ENCODE results near the gene MYO5B. TPM values are rescaled to one million over a fixed set of nuclear protein-coding genes. Genes with fewer than 3 reads are reported as not detected.

MYO5B gene
- total RNA-seq, 1 experiment from 2014 or later = 0.66 TPM

GRCh38 chr18:49976001-49976400 lies 218.9 kb downstream of the MYO5B start:
- DNase-seq (ENCODE audit: low read depth, low spot score) = no peak
- in situ Hi-C loops (cut with HindIII; ENCODE audit: low pct_unique_long_range_greater_than_20kb, low sequenced_read_pairs) = no loop called here

GRCh38 chr18:49974079-49974478 lies 220.9 kb downstream of the MYO5B start:
- in situ Hi-C loops (cut with HindIII; ENCODE audit: low pct_unique_long_range_greater_than_20kb, low sequenced_read_pairs) = no loop called here
- DNase-seq (ENCODE audit: low read depth, low spot score) = no peak

- no peak for DNase-seq (ENCODE audit: low read depth, low spot score)
- in situ Hi-C loops (cut with HindIII; ENCODE audit: low pct_unique_long_range_greater_than_20kb, low sequenced_read_pairs) = no loop called here
Observed at GRCh38 chr18:49973592-49973991, 221.4 kb downstream of the MYO5B start.

GRCh38 chr18:49972535-49972934 lies 222.4 kb downstream of the MYO5B start:
- no peak for DNase-seq (ENCODE audit: low read depth, low spot score)
- in situ Hi-C loops (cut with HindIII; ENCODE audit: low pct_unique_long_range_greater_than_20kb, low sequenced_read_pairs) = no loop called here

- in situ Hi-C loops (cut with HindIII; ENCODE audit: low pct_unique_long_range_greater_than_20kb, low sequenced_read_pairs) = no loop called here
- DNase-seq (ENCODE audit: low read depth, low spot score) = no peak
Observed at GRCh38 chr18:49971462-49971861, 223.5 kb downstream of the MYO5B start.

- DNase-seq (ENCODE audit: low read depth, low spot score) = no peak
- in situ Hi-C loops (cut with HindIII; ENCODE audit: low pct_unique_long_range_greater_than_20kb, low sequenced_read_pairs) = no loop called here
Observed at GRCh38 chr18:49970319-49970718, 224.6 kb downstream of the MYO5B start.

GRCh38 chr18:49968644-49969309 lies 226.2 kb downstream of the MYO5B start:
- DNase-seq (ENCODE audit: low read depth, low spot score) = no peak
- in situ Hi-C loops (cut with HindIII; ENCODE audit: low pct_unique_long_range_greater_than_20kb, low sequenced_read_pairs) = no loop called here

GRCh38 chr18:49967636-49968313 lies 227.2 kb downstream of the MYO5B start:
- in situ Hi-C loops (cut with HindIII; ENCODE audit: low pct_unique_long_range_greater_than_20kb, low sequenced_read_pairs) = no loop called here
- DNase-seq (ENCODE audit: low read depth, low spot score) = peak; percentile 16

GRCh38 chr18:49967171-49967570 lies 227.8 kb downstream of the MYO5B start:
- DNase-seq (ENCODE audit: low read depth, low spot score) = no peak
- in situ Hi-C loops (cut with HindIII; ENCODE audit: low pct_unique_long_range_greater_than_20kb, low sequenced_read_pairs) = no loop called here

- no peak for DNase-seq (ENCODE audit: low read depth, low spot score)
- in situ Hi-C loops (cut with HindIII; ENCODE audit: low pct_unique_long_range_greater_than_20kb, low sequenced_read_pairs) = no loop called here
Observed at GRCh38 chr18:49966090-49966489, 228.9 kb downstream of the MYO5B start.

GRCh38 chr18:49963217-49963616 lies 231.7 kb downstream of the MYO5B start:
- in situ Hi-C loops (cut with HindIII; ENCODE audit: low pct_unique_long_range_greater_than_20kb, low sequenced_read_pairs) = no loop called here
- DNase-seq (ENCODE audit: low read depth, low spot score) = no peak

- no peak for DNase-seq (ENCODE audit: low read depth, low spot score)
- in situ Hi-C loops (cut with HindIII; ENCODE audit: low pct_unique_long_range_greater_than_20kb, low sequenced_read_pairs) = no loop called here
Observed at GRCh38 chr18:49961271-49961670, 233.7 kb downstream of the MYO5B start.

- in situ Hi-C loops (cut with HindIII; ENCODE audit: low pct_unique_long_range_greater_than_20kb, low sequenced_read_pairs) = no loop called here
- DNase-seq (ENCODE audit: low read depth, low spot score) = no peak
Observed at GRCh38 chr18:49960376-49960775, 234.6 kb downstream of the MYO5B start.

GRCh38 chr18:49959176-49959575 lies 235.8 kb downstream of the MYO5B start:
- in situ Hi-C loops (cut with HindIII; ENCODE audit: low pct_unique_long_range_greater_than_20kb, low sequenced_read_pairs) = no loop called here
- no peak for DNase-seq (ENCODE audit: low read depth, low spot score)

GRCh38 chr18:49955263-49955662 lies 239.7 kb downstream of the MYO5B start:
- in situ Hi-C loops (cut with HindIII; ENCODE audit: low pct_unique_long_range_greater_than_20kb, low sequenced_read_pairs) = no loop called here
- DNase-seq (ENCODE audit: low read depth, low spot score) = no peak

- in situ Hi-C loops (cut with HindIII; ENCODE audit: low pct_unique_long_range_greater_than_20kb, low sequenced_read_pairs) = no loop called here
- DNase-seq (ENCODE audit: low read depth, low spot score) = no peak
Observed at GRCh38 chr18:49953391-49953790, 241.6 kb downstream of the MYO5B start.

GRCh38 chr18:49949951-49950395 lies 245.0 kb downstream of the MYO5B start:
- DNase-seq (ENCODE audit: low read depth, low spot score) = no peak
- in situ Hi-C loops (cut with HindIII; ENCODE audit: low pct_unique_long_range_greater_than_20kb, low sequenced_read_pairs) = no loop called here

GRCh38 chr18:49948975-49949374 lies 246.0 kb downstream of the MYO5B start:
- in situ Hi-C loops (cut with HindIII; ENCODE audit: low pct_unique_long_range_greater_than_20kb, low sequenced_read_pairs) = no loop called here

GRCh38 chr18:49944663-49945062 lies 250.3 kb downstream of the MYO5B start:
- in situ Hi-C loops (cut with HindIII; ENCODE audit: low pct_unique_long_range_greater_than_20kb, low sequenced_read_pairs) = no loop called here
- no peak for DNase-seq (ENCODE audit: low read depth, low spot score)

More at GRCh38 chr18:49948975-49949374, 246.0 kb downstream of the MYO5B start:
- DNase-seq (ENCODE audit: low read depth, low spot score) = no peak

All from SK-MEL-5 (cell line).